K562 (cell line): ENCODE results near the gene YPEL2. TPM values are rescaled to one million over a fixed set of nuclear protein-coding genes. Genes with fewer than 3 reads are reported as not detected.

ENCODE experiments used
- ATAC-seq: fragments of 200-7000 bp; cut with Tn5 transposase; 3 replicates; pipeline ENCODE4 v1.9.1; 2020; ENCODE audit warnings: moderate library complexity
- BruUV-seq: library from RNA; stranded (reverse); fragments of 400-500 nt; replicated peaks from 2 replicates; lab custom pipeline; 2021; lab: Mats Ljungman, UMichigan
- CTCF ChIA-PET: fragments of 300-600 bp; formaldehyde crosslinking; extraction: SDS; loops from one replicate; lab custom pipeline; 2021; ENCODE audit warnings: low intra/inter-chr PET ratio; lab: Yijun Ruan, JAX
- POLR2A ChIA-PET: fragments of 300-600, 350-650 bp; sonication (Branson Sonifier 250); formaldehyde crosslinking; extraction: SDS; loops from one replicate; lab custom pipeline; 2021; ENCODE audit warnings: antibody characterized with exemption, inconsistent platforms; lab: Yijun Ruan, JAX
- DNase-seq, 4 experiments: peaks; one replicate each; pipeline versions ENCODE4 v3.0.0 to v3.0.0-alpha.2; 2011 to 2018; ENCODE audit warnings: low spot score in 3 of 4, mixed read lengths in 3 of 4; ENCODE audit errors: extremely low read depth in 1 of 4
- FAIRE-seq: peaks from 2 replicates; lab custom pipeline; 2011; peaks lifted over from hg19 to GRCh38; lab: Jason Lieb, UNC
- H2AFZ ChIP-seq: 2 replicates; pipeline ENCODE4 v1.6.0; 2011; ENCODE audit warnings: low read depth, low read length, control low read depth, inconsistent platforms
- H3K27ac ChIP-seq: fragments of 200-600 bp; 3 replicates; pipeline ENCODE4 v1.8.0; 2011; ENCODE audit warnings: low read depth, mild to moderate bottlenecking, control low read depth, inconsistent platforms, low read length, moderate library complexity, mixed read lengths; ENCODE audit errors: extremely low read depth
- H3K27me3 ChIP-seq, 2 experiments: fragments of 300-600 bp in 1 of 2; 2 replicates in 1 of 2; 3 replicates in 1 of 2; pipeline versions ENCODE4 v1.6.0 to v1.8.0; 2011; ENCODE audit warnings: inconsistent platforms in 2 of 2, low read length in 2 of 2, mild to moderate bottlenecking in 1 of 2, mixed read lengths in 1 of 2, moderate library complexity in 1 of 2; ENCODE audit not compliant: control insufficient read depth in 2 of 2, insufficient read depth in 2 of 2
- H3K36me3 ChIP-seq: fragments of 300-600 bp; 3 replicates; pipeline ENCODE4 v1.8.0; 2011; ENCODE audit warnings: mild to moderate bottlenecking, low read length, inconsistent platforms; ENCODE audit not compliant: control insufficient read depth, insufficient read depth
- H3K4me1 ChIP-seq, 2 experiments: fragments of 200-600 bp in 1 of 2; replicated peaks in 1 of 2; 2 replicates in 1 of 2; 3 replicates in 1 of 2; pipeline versions ENCODE4 v1.5.1 to v1.8.0; 2011; ENCODE audit warnings: inconsistent platforms in 2 of 2, low read length in 2 of 2, mild to moderate bottlenecking in 1 of 2, mixed read lengths in 1 of 2, moderate library complexity in 1 of 2; ENCODE audit not compliant: control insufficient read depth in 2 of 2, insufficient read depth in 2 of 2
- H3K4me2 ChIP-seq: 2 replicates; pipeline ENCODE4 v1.6.1; 2011; ENCODE audit warnings: low read length, control low read depth, inconsistent platforms, mixed read lengths; ENCODE audit not compliant: insufficient read depth
- H3K4me3 ChIP-seq: fragments of 200-600 bp; sonication (generic), shearing (Covaris generic); 2 replicates; pipeline ENCODE4 v1.5.1; 2016; ENCODE audit warnings: control low read depth, inconsistent platforms
- H3K79me2 ChIP-seq: fragments of 200-600 bp; 3 replicates; pipeline ENCODE4 v1.8.0; 2011; ENCODE audit warnings: low read length, inconsistent platforms; ENCODE audit not compliant: control insufficient read depth, insufficient read depth
- H3K9ac ChIP-seq, 2 experiments: 2 replicates each; pipeline versions ENCODE4 v1.6.0 to v1.6.1; 2011; ENCODE audit warnings: low read depth in 2 of 2, low read length in 2 of 2, control low read depth in 1 of 2, inconsistent platforms in 1 of 2, mild to moderate bottlenecking in 1 of 2, mixed read lengths in 1 of 2; ENCODE audit not compliant: insufficient read depth in 1 of 2
- H3K9me1 ChIP-seq: one replicate; pipeline ENCODE4 v1.6.0; 2011; ENCODE audit warnings: inconsistent platforms, mild to moderate bottlenecking, low read length, moderate library complexity; ENCODE audit not compliant: control insufficient read depth, insufficient read depth
- H3K9me3 ChIP-seq: replicated peaks from 2 replicates; pipeline ENCODE4 v1.5.1; 2011; ENCODE audit warnings: low read depth, low read length, inconsistent platforms; ENCODE audit not compliant: control insufficient read depth, insufficient read depth
- H4K20me1 ChIP-seq: replicated peaks from 2 replicates; pipeline ENCODE4 v1.6.1; 2011; ENCODE audit warnings: low read length, inconsistent platforms, mixed read lengths; ENCODE audit not compliant: control insufficient read depth, insufficient read depth
- NCOR1 ChIP-seq: fragments of 450-650 bp; IDR thresholded peaks from 2 replicates; pipeline ENCODE4 v1.6.1; 2016; ENCODE audit warnings: mild to moderate bottlenecking, moderate library complexity
- NFIC ChIP-seq: fragments of 450-650 bp; IDR thresholded peaks from 2 replicates; pipeline ENCODE4 v1.6.1; 2017; ENCODE audit warnings: mild to moderate bottlenecking, inconsistent platforms
- POLR2H ChIP-seq: IDR thresholded peaks from 2 replicates; pipeline ENCODE4 v1.6.1; 2016; ENCODE audit warnings: missing genetic modification characterization, low read depth, mild to moderate bottlenecking, control low read depth, missing compliant biosample characterization, moderate library complexity
- RBM39 ChIP-seq: fragments of 200-400 bp; formaldehyde crosslinking; optimal IDR thresholded peaks from 2 replicates; pipeline ENCODE3; 2018; ENCODE audit warnings: low read depth, low read length
- SREBF1 ChIP-seq: fragments of 150-350 bp; IDR thresholded peaks from 2 replicates; pipeline ENCODE4 v1.6.1; 2014; ENCODE audit warnings: antibody characterized with exemption, low read depth, low read length, borderline replicate concordance
- ZFP36 ChIP-seq: fragments of 150-350 bp; IDR thresholded peaks from 2 replicates; pipeline ENCODE4 v1.6.1; 2018; ENCODE audit warnings: low read length, low read depth; ENCODE audit not compliant: partially characterized antibody
- ZKSCAN8 ChIP-seq: fragments of 200-800 bp; sonication (Bioruptor generic); IDR thresholded peaks from 2 replicates; pipeline ENCODE4 v1.6.1; 2016; ENCODE audit warnings: missing genetic modification characterization, missing compliant biosample characterization
- ZNF23 ChIP-seq: fragments of 250-450 bp; sonication (Bioruptor Pico); IDR thresholded peaks from 2 replicates; pipeline ENCODE4 v1.4.0; 2020; ENCODE audit warnings: mild to moderate bottlenecking
- WGBS: fragments of 100-300 bp; shearing (Covaris generic); methylation state at CpG from one replicate; pipeline ENCODE4 v1.1.6; 2016; ENCODE audit warnings: low coverage, mixed read lengths; ENCODE audit not compliant: insufficient coverage; ENCODE audit errors: missing lambda C conversion rate; 5-methylcytosine and 5-hydroxymethylcytosine counted together
- in situ Hi-C: fragments of 300-500 bp; cut with MboI; formaldehyde crosslinking; loops from 4 replicates; pipeline ENCODE4 v1.15.0; 2018; ENCODE audit warnings: inconsistent platforms, mixed read lengths
- intact Hi-C: fragments of 100-400 bp; cut with micrococcal nuclease; formaldehyde crosslinking; loops from 2 replicates; pipeline ENCODE4 v1.14.2; 2022
- polyA plus RNA-seq, 8 experiments: library from polyadenylated mRNA; depleted of rRNA in 4 of 8; stranded (reverse) in 5 of 8; unstranded in 3 of 8; fragments of >200 nt; fragmentation: Nextera tagmentation in 2 of 8; fragmentation: Illumina TruSeq in 1 of 8; extraction: Ambion mirVana in 2 of 8; extraction: Trizol in 1 of 8; gene quantifications; 2 replicates each; pipeline versions ENCODE4 v1.2.1 to v1.2.3, GENCODE V29; 2011 to 2014; ENCODE audit warnings: inconsistent platforms in 1 of 8, missing spikeins in 1 of 8
- total RNA-seq, 7 experiments: library from RNA; depleted of rRNA in 6 of 7; stranded (reverse); fragments of >200 nt in 6 of 7; fragmentation: Illumina TruSeq in 2 of 7; extraction: Trizol in 2 of 7; gene quantifications; 2 replicates each; pipeline versions ENCODE4 v1.2.1 to v1.2.3, GENCODE V29; 2011 to 2021; ENCODE audit warnings: low replicate concordance in 1 of 7
- TF ChIP-seq, protein P1 (sequence below): fragments of 250-450 bp; sonication (Bioruptor Pico); IDR thresholded peaks from 2 replicates; pipeline ENCODE4 v1.4.0; 2020; ENCODE audit warnings: mild to moderate bottlenecking, moderate library complexity
- TF ChIP-seq, protein P2 (sequence below): fragments of 450-650 bp; formaldehyde crosslinking; conservative IDR thresholded peaks from 2 replicates; pipeline ENCODE4 v1.4.0; 2022; ENCODE audit warnings: mild to moderate bottlenecking, missing genetic modification characterization
- TF ChIP-seq, protein P3 (sequence below), 2 experiments: fragments of 450-650 bp; formaldehyde crosslinking in 1 of 2; IDR thresholded peaks; 2 replicates each; pipeline versions ENCODE4 v1.4.0 to v1.6.1; 2014 to 2020; ENCODE audit warnings: mild to moderate bottlenecking in 2 of 2, borderline replicate concordance in 1 of 2, low read depth in 1 of 2

Gene YPEL2
- total and polyA plus RNA-seq, 9 of the 15 experiments (the other 6 are each of a cell fraction or from before 2014, with no cell fraction given) = 0.11 to 2.4 (median 0.47) TPM

DNA sequence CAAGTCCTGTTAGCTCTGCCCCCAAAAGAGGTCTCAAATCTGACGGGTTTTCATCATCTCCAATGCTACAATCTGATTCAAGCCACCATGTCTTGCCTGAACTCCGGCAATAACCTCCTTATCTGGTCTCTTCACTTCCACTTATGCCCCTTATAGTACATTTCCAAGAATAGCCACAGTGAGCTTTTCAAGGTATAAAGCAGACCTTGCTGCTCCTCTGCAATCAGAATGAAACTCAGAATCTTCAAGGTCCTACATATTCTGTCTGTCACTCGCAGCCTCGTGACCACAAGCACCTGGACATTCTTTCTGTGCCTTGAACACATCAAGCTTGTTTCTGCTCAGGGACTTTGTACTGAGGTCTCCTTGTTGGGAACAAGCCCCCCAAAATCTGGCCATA is 84.7 kb downstream of the YPEL2 start:
- no TSS peak for BruUV-seq
- Histone ChIP-seq H3K4me1 (peaks cover 0 to 11% of the 10 kb centered on the region in 2 experiments; a peak in 2 of 5 replicates), H4K20me1 (no peaks in the 10 kb centered on the region), H3K9me1 (no peaks in the 10 kb centered on the region), H3K4me3 (no peak overlapping the region), H3K9me3 (no peaks in the 10 kb centered on the region), H3K27me3 (peaks cover 16 to 45% of the 10 kb centered on the region in 2 experiments; a peak in 4 of 5 replicates), H2AFZ (no peak overlapping the region), H3K9ac (no peak overlapping the region), H3K4me2 (no peak overlapping the region), H3K36me3 (no peaks in the 10 kb centered on the region), H3K79me2 (no peaks in the 10 kb centered on the region), H3K27ac (no peak overlapping the region)
- ChIA-PET POLR2A (interaction anchor here (0.5 to 1.6 kb wide), 7 partner anchors 8 to 206 kb away, joined by 3 to 9 read pairs (median 3); partner anchors contain the start of gene SMG8), CTCF (no interaction called here)
- in situ Hi-C loops (no loop called here), intact Hi-C loops (no loop called here)
- ATAC-seq = peak; percentile 42
- no peak for FAIRE-seq
- WGBS = 1% methylated on average over 4 of the region's 4 CpGs
- peak in 1 of 4 experiments; percentile 30 for DNase-seq
- TF ChIP-seq, protein P1, sequence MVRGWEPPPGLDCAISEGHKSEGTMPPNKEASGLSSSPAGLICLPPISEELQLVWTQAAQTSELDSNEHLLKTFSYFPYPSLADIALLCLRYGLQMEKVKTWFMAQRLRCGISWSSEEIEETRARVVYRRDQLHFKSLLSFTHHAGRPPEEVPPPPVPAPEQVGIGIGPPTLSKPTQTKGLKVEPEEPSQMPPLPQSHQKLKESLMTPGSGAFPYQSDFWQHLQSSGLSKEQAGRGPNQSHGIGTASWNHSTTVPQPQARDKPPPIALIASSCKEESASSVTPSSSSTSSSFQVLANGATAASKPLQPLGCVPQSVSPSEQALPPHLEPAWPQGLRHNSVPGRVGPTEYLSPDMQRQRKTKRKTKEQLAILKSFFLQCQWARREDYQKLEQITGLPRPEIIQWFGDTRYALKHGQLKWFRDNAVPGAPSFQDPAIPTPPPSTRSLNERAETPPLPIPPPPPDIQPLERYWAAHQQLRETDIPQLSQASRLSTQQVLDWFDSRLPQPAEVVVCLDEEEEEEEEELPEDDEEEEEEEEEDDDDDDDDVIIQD = no peak
- TF ChIP-seq, protein P2, sequence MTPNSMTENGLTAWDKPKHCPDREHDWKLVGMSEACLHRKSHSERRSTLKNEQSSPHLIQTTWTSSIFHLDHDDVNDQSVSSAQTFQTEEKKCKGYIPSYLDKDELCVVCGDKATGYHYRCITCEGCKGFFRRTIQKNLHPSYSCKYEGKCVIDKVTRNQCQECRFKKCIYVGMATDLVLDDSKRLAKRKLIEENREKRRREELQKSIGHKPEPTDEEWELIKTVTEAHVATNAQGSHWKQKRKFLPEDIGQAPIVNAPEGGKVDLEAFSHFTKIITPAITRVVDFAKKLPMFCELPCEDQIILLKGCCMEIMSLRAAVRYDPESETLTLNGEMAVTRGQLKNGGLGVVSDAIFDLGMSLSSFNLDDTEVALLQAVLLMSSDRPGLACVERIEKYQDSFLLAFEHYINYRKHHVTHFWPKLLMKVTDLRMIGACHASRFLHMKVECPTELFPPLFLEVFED = no peak
- TF ChIP-seq ZFP36 = no peak
- no peak for TF ChIP-seq ZKSCAN8
- no peak for TF ChIP-seq NFIC
- TF ChIP-seq, protein P3, sequence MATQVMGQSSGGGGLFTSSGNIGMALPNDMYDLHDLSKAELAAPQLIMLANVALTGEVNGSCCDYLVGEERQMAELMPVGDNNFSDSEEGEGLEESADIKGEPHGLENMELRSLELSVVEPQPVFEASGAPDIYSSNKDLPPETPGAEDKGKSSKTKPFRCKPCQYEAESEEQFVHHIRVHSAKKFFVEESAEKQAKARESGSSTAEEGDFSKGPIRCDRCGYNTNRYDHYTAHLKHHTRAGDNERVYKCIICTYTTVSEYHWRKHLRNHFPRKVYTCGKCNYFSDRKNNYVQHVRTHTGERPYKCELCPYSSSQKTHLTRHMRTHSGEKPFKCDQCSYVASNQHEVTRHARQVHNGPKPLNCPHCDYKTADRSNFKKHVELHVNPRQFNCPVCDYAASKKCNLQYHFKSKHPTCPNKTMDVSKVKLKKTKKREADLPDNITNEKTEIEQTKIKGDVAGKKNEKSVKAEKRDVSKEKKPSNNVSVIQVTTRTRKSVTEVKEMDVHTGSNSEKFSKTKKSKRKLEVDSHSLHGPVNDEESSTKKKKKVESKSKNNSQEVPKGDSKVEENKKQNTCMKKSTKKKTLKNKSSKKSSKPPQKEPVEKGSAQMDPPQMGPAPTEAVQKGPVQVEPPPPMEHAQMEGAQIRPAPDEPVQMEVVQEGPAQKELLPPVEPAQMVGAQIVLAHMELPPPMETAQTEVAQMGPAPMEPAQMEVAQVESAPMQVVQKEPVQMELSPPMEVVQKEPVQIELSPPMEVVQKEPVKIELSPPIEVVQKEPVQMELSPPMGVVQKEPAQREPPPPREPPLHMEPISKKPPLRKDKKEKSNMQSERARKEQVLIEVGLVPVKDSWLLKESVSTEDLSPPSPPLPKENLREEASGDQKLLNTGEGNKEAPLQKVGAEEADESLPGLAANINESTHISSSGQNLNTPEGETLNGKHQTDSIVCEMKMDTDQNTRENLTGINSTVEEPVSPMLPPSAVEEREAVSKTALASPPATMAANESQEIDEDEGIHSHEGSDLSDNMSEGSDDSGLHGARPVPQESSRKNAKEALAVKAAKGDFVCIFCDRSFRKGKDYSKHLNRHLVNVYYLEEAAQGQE (IDR thresholded peaks at IDR 0.05; ENCODE audit: borderline replicate concordance) = no peak
- TF ChIP-seq, protein P3 (CRISPR knock-in tag; IDR thresholded peaks at IDR 0.05; ENCODE audit: low read depth) = no peak
- no peak for TF ChIP-seq ZNF23 (CRISPR knock-in tag)
- no peak for TF ChIP-seq POLR2H (tag)
- no peak for TF ChIP-seq RBM39
- 0 out of 2 replicates have a peak, but pooled peaks have one; percentile 10 for TF ChIP-seq NCOR1
- TF ChIP-seq SREBF1 = no peak
